ENCODE results near the gene RTF1. TPM values are rescaled to one million over a fixed set of nuclear protein-coding genes. Genes with fewer than 3 reads are reported as not detected.

Gene RTF1
- polyA plus RNA-seq, 1 of the 3 experiments (the other 2 are of a cell fraction): 27.8 TPM

DNA sequence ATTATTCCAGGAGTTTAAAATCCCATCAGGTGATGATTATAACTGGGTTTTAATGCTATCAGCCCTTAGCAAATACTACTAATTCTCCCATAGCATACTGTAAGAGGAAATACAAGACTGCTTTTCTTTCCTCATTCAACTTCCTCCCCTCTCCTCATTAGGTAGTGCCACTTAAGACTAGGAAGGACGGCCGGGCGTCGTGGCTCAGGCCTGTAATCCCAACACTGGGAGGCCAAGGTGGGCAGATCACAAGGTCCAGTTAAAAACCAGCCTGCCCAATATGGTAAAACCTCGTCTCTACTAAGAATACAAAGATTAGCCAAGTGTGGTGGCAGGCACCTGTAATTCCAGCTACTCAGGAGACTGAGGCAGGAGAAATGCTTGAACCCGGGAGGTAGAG is 29.2 kb upstream of the RTF1 start:
- Histone ChIP-seq H4K20me1 (ENCODE audit: insufficient read depth) (no peaks in the 10 kb centered on the region), H3K36me3 (replicated peaks in 1 of 2; ENCODE audit: control insufficient read depth in 1 of 2, insufficient read depth in 2 of 2, low read length in 1 of 2) (peaks cover 0 to 17% of the 10 kb centered on the region in 2 experiments), H3K9me2 (no peaks in the 10 kb centered on the region), H3K79me2 (ENCODE audit: insufficient read depth) (no peaks in the 10 kb centered on the region), H2AFZ (ENCODE audit: low read depth) (no peak overlapping the region), H3K27ac (ENCODE audit: low read depth in 2 of 2, low read length in 1 of 2) (no peak overlapping the region), H3F3A (replicated peaks; ENCODE audit: insufficient read depth) (peaks cover 12% of the 10 kb centered on the region), H3K9me3 (no peaks in the 10 kb centered on the region), H3K27me3 (ENCODE audit: insufficient read depth) (no peaks in the 10 kb centered on the region), H3K4me2 (no peak overlapping the region), H3K9ac (no peak overlapping the region), H3K4me3 (ENCODE audit: low read depth in 2 of 2, low read length in 1 of 2) (no peak overlapping the region), H3K4me1 (ENCODE audit: control insufficient read depth in 1 of 2, insufficient read depth in 2 of 2, low read depth in 1 of 2, low read length in 1 of 2) (peaks cover 0 to 2% of the 10 kb centered on the region in 2 experiments; a peak in 1 of 4 replicates)
- CTCF ChIA-PET: no interaction called here
- 95% methylated on average over 6 of the region's 6 CpGs for WGBS (ENCODE audit: low lambda C conversion rate)
- no peak for DNase-seq
- TF ChIP-seq JUND (IDR thresholded peaks at IDR 0.05) (no peak), POLR2AphosphoS5 (IDR thresholded peaks at IDR 0.05; ENCODE audit: low read depth, low read length) (no peak), FOXJ3 (CRISPR knock-in tag; IDR thresholded peaks at IDR 0.05) (no peak), USF1 (IDR thresholded peaks at IDR 0.05; ENCODE audit: borderline replicate concordance, low read depth) (no peak), YY1 (IDR thresholded peaks at IDR 0.05; ENCODE audit: low read depth) (no peak), TCF12 (IDR thresholded peaks at IDR 0.05) (no peak), GABPA (IDR thresholded peaks at IDR 0.05; ENCODE audit: low read depth) (no peak), RCOR1 (IDR thresholded peaks at IDR 0.05; ENCODE audit: low read length) (no peak)
- TF ChIP-seq, protein P1, sequence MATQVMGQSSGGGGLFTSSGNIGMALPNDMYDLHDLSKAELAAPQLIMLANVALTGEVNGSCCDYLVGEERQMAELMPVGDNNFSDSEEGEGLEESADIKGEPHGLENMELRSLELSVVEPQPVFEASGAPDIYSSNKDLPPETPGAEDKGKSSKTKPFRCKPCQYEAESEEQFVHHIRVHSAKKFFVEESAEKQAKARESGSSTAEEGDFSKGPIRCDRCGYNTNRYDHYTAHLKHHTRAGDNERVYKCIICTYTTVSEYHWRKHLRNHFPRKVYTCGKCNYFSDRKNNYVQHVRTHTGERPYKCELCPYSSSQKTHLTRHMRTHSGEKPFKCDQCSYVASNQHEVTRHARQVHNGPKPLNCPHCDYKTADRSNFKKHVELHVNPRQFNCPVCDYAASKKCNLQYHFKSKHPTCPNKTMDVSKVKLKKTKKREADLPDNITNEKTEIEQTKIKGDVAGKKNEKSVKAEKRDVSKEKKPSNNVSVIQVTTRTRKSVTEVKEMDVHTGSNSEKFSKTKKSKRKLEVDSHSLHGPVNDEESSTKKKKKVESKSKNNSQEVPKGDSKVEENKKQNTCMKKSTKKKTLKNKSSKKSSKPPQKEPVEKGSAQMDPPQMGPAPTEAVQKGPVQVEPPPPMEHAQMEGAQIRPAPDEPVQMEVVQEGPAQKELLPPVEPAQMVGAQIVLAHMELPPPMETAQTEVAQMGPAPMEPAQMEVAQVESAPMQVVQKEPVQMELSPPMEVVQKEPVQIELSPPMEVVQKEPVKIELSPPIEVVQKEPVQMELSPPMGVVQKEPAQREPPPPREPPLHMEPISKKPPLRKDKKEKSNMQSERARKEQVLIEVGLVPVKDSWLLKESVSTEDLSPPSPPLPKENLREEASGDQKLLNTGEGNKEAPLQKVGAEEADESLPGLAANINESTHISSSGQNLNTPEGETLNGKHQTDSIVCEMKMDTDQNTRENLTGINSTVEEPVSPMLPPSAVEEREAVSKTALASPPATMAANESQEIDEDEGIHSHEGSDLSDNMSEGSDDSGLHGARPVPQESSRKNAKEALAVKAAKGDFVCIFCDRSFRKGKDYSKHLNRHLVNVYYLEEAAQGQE (IDR thresholded peaks at IDR 0.05; ENCODE audit: low read depth, low read length): no peak
- TF ChIP-seq, protein P2, sequence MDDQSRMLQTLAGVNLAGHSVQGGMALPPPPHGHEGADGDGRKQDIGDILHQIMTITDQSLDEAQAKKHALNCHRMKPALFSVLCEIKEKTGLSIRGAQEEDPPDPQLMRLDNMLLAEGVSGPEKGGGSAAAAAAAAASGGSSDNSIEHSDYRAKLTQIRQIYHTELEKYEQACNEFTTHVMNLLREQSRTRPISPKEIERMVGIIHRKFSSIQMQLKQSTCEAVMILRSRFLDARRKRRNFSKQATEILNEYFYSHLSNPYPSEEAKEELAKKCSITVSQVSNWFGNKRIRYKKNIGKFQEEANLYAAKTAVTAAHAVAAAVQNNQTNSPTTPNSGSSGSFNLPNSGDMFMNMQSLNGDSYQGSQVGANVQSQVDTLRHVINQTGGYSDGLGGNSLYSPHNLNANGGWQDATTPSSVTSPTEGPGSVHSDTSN (IDR thresholded peaks at IDR 0.05): no peak
- TF ChIP-seq, protein P3, sequence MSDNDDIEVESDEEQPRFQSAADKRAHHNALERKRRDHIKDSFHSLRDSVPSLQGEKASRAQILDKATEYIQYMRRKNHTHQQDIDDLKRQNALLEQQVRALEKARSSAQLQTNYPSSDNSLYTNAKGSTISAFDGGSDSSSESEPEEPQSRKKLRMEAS (IDR thresholded peaks at IDR 0.05; ENCODE audit: low read depth): no peak
- POLR2A ChIA-PET: no interaction called here

DNA sequence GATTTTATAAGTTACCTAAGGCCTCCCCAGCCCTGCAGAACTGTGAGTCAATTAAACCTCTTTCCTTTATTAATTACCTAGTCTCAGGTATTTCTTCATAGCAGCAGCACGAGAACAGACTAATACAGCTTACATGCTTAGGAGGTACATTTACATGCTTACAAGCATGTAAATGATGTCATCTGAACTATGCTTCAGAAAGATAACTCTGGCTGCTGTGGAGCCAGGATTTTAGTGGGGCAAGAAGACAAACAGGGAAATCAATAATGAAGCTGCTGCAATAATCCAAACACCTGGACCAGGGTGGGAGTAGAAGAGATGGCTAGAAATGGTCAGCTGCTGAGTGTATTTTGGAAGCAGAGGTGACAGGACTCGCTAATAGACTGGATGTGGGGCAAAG is 24.2 kb upstream of the RTF1 start:
- Histone ChIP-seq H3F3A (replicated peaks; ENCODE audit: insufficient read depth) (peaks cover 21% of the 10 kb centered on the region), H3K9ac (no peak overlapping the region), H2AFZ (ENCODE audit: low read depth) (no peak overlapping the region), H4K20me1 (ENCODE audit: insufficient read depth) (no peaks in the 10 kb centered on the region), H3K9me2 (no peaks in the 10 kb centered on the region), H3K4me1 (ENCODE audit: control insufficient read depth in 1 of 2, insufficient read depth in 2 of 2, low read depth in 1 of 2, low read length in 1 of 2) (no peaks in the 10 kb centered on the region), H3K4me2 (no peak overlapping the region), H3K4me3 (ENCODE audit: low read depth in 2 of 2, low read length in 1 of 2) (no peak overlapping the region), H3K36me3 (replicated peaks in 1 of 2; ENCODE audit: control insufficient read depth in 1 of 2, insufficient read depth in 2 of 2, low read length in 1 of 2) (peaks cover 4 to 28% of the 10 kb centered on the region in 2 experiments), H3K9me3 (no peaks in the 10 kb centered on the region), H3K27me3 (ENCODE audit: insufficient read depth) (no peaks in the 10 kb centered on the region), H3K79me2 (ENCODE audit: insufficient read depth) (no peaks in the 10 kb centered on the region), H3K27ac (ENCODE audit: low read depth in 2 of 2, low read length in 1 of 2) (no peak overlapping the region)
- DNase-seq: no peak
- WGBS (ENCODE audit: low lambda C conversion rate): 94% methylated on average over 2 of the region's 2 CpGs
- ChIA-PET CTCF (no interaction called here), POLR2A (interaction anchor here (1.0 kb wide), 1 partner anchor 9 kb away, joined by 3 read pairs; no protein-coding TSS in a partner anchor)
- TF ChIP-seq TCF12 (IDR thresholded peaks at IDR 0.05): no peak
- TF ChIP-seq TAF1 (IDR thresholded peaks at IDR 0.05; ENCODE audit: borderline replicate concordance, low read depth, low read length): no peak
- no peak for TF ChIP-seq GATA2 (CRISPR knock-in tag; IDR thresholded peaks at IDR 0.05)
